SJCRH30 (cell line): ENCODE results near the gene DLST. TPM values are rescaled to one million over a fixed set of nuclear protein-coding genes. Genes with fewer than 3 reads are reported as not detected.

Experiments used
- DNase-seq, 2 experiments: peaks; one replicate each; pipeline ENCODE4 v3.0.0-alpha.2; 2015 to 2020
- H3K27ac ChIP-seq: fragments of 250-450 bp; sonication (Bioruptor Pico); 2 replicates; pipeline ENCODE4 v1.5.1; 2020; ENCODE audit warnings: mild to moderate bottlenecking, moderate library complexity
- H3K27me3 ChIP-seq: fragments of 250-450 bp; sonication (Bioruptor Pico); 2 replicates; pipeline ENCODE4 v1.5.1; 2020; ENCODE audit warnings: mild to moderate bottlenecking, moderate library complexity
- H3K36me3 ChIP-seq: fragments of 250-450 bp; sonication (Bioruptor Pico); 2 replicates; pipeline ENCODE4 v1.5.1; 2020; ENCODE audit warnings: mild to moderate bottlenecking, moderate library complexity
- H3K4me1 ChIP-seq: fragments of 250-450 bp; sonication (Bioruptor Pico); 2 replicates; pipeline ENCODE4 v1.5.1; 2020; ENCODE audit warnings: mild to moderate bottlenecking, moderate library complexity
- H3K4me3 ChIP-seq: fragments of 250-450 bp; sonication (Bioruptor Pico); 2 replicates; pipeline ENCODE4 v1.5.1; 2020; ENCODE audit warnings: mild to moderate bottlenecking, moderate library complexity
- H3K9me3 ChIP-seq: fragments of 250-450 bp; sonication (Bioruptor Pico); replicated peaks from 2 replicates; pipeline ENCODE4 v1.5.1; 2020; ENCODE audit warnings: mild to moderate bottlenecking, moderate library complexity
- total RNA-seq: library from RNA; depleted of rRNA; stranded (reverse); fragments of >200 nt; shearing (Covaris generic); gene quantifications from 2 replicates; pipeline ENCODE4 v1.2.3, GENCODE V29; 2014; rRNA removed

Gene DLST
- total RNA-seq, 1 experiment from 2014 or later: 49.8 TPM

GRCh38 chr14:74952697-74953484 is 71.2 kb downstream of the DLST start:
- peak overlapping the region; percentile 96 for H3K4me3 ChIP-seq
- H3K36me3 ChIP-seq: peaks cover 59% of the 10 kb centered on the region
- no peak for DNase-seq
- H3K27me3 ChIP-seq: no peaks in the 10 kb centered on the region
- H3K9me3 ChIP-seq: no peaks in the 10 kb centered on the region
- H3K4me1 ChIP-seq: peaks cover 12% of the 10 kb centered on the region; the same call in 1 of the 2 replicates
- no peak overlapping the region for H3K27ac ChIP-seq

Other genes with a start within 250 kb of the DLST start
- 34.3 TPM in 2 replicates for gene AREL1, start 168.8 kb upstream of the DLST start, total RNA-seq
- gene FCF1, start 168.8 kb upstream of the DLST start, total RNA-seq: 38.3 and 42.2 TPM in 2 replicates
- 37.2 and 43.9 TPM in 2 replicates for gene YLPM1, start 118.6 kb upstream of the DLST start, total RNA-seq
- gene PROX2, start 5.8 kb upstream of the DLST start, total RNA-seq: not detected in 2 replicates
- 1.8 TPM in 2 replicates for gene RPS6KL1, start 41.3 kb downstream of the DLST start, total RNA-seq
- gene PGF, start 73.7 kb downstream of the DLST start, total RNA-seq: 115 and 120 TPM in 2 replicates
- 56.8 and 64.7 TPM in 2 replicates for gene EIF2B2, start 121.0 kb downstream of the DLST start, total RNA-seq
- gene MLH3, start 169.6 kb downstream of the DLST start, total RNA-seq: 6.9 and 9.3 TPM in 2 replicates
- gene ACYP1, start 182.1 kb downstream of the DLST start, total RNA-seq: 31.9 and 43.1 TPM in 2 replicates
- not detected in 2 replicates for gene ZC2HC1C, start 187.7 kb downstream of the DLST start, total RNA-seq
- gene NEK9, start 245.1 kb downstream of the DLST start, total RNA-seq: 40.0 and 44.8 TPM in 2 replicates